GM12878 (cell line): ENCODE measurements around the gene PPP4R3B. TPM values are rescaled to one million over a fixed set of nuclear protein-coding genes. Genes with fewer than 3 reads are reported as not detected.

Experiments
- ATAC-seq: fragments of 200-7000 bp; cut with Tn5 transposase; 3 replicates; pipeline ENCODE4 v1.9.1; 2020; ENCODE audit warnings: mild to moderate bottlenecking, moderate library complexity
- BruUV-seq: library from RNA; stranded (reverse); fragments of 400-500 nt; replicated peaks from 2 replicates; lab custom pipeline; 2021; lab: Mats Ljungman, UMichigan
- CTCF ChIA-PET: fragments of 300-600 bp; sonication (Branson Sonifier 250); formaldehyde crosslinking; extraction: SDS; loops from one replicate; lab custom pipeline; 2021; ENCODE audit warnings: inconsistent platforms; lab: Yijun Ruan, JAX
- POLR2A ChIA-PET: fragments of 350-600 bp; formaldehyde crosslinking; extraction: SDS; loops from one replicate; lab custom pipeline; 2021; ENCODE audit warnings: inconsistent platforms; lab: Charles Lee
- RAD21 ChIA-PET: fragments of 300-600 bp; sonication (Branson Sonifier 250); formaldehyde crosslinking; loops from one replicate; lab custom pipeline; 2023; ENCODE audit warnings: antibody characterized with exemption; ENCODE audit not compliant: unreplicated experiment; lab: Charles Lee
- SMC1A ChIA-PET: fragments of 300-600 bp; sonication (Branson Sonifier 250); formaldehyde crosslinking; loops from one replicate; lab custom pipeline; 2023; ENCODE audit not compliant: unreplicated experiment, uncharacterized antibody; lab: Charles Lee
- DNase-seq: peaks from one replicate; pipeline ENCODE4 v3.0.0-alpha.2; 2011; ENCODE audit warnings: low read depth, low spot score
- FAIRE-seq: peaks from 3 replicates; lab custom pipeline; 2011; peaks lifted over from hg19 to GRCh38; lab: Jason Lieb, UNC
- H2AFZ ChIP-seq: 2 replicates; pipeline ENCODE4 v1.6.0; 2011; ENCODE audit warnings: low read depth, low read length, control low read depth; ENCODE audit not compliant: control insufficient read depth
- H3K27ac ChIP-seq: 2 replicates; pipeline ENCODE4 v1.5.1; 2011; ENCODE audit warnings: control low read depth; ENCODE audit not compliant: control insufficient read depth, insufficient read depth
- H3K27me3 ChIP-seq, 2 experiments: replicated peaks in 1 of 2; 2 replicates each; pipeline versions ENCODE4 v1.6.0 to v1.6.1; 2011; ENCODE audit warnings: low read length in 1 of 2; ENCODE audit not compliant: control insufficient read depth in 2 of 2, insufficient read depth in 2 of 2
- H3K36me3 ChIP-seq, 2 experiments: 2 replicates each; pipeline ENCODE4 v1.5.1; 2011; ENCODE audit warnings: low read length in 1 of 2; ENCODE audit not compliant: control insufficient read depth in 2 of 2, insufficient read depth in 2 of 2
- H3K4me1 ChIP-seq: 2 replicates; pipeline ENCODE4 v1.6.1; 2011; ENCODE audit warnings: mild to moderate bottlenecking, low read length, moderate library complexity, mixed read lengths; ENCODE audit not compliant: control insufficient read depth, insufficient read depth
- H3K4me2 ChIP-seq: 2 replicates; pipeline ENCODE4 v1.6.0; 2011; ENCODE audit warnings: control low read depth; ENCODE audit not compliant: control insufficient read depth, insufficient read depth
- H3K4me3 ChIP-seq: fragments of 200-600 bp; sonication (generic); 2 replicates; pipeline ENCODE4 v1.5.1; 2016
- H3K79me2 ChIP-seq: 2 replicates; pipeline ENCODE4 v1.6.0; 2011; ENCODE audit warnings: low read length; ENCODE audit not compliant: control insufficient read depth, insufficient read depth
- H3K9ac ChIP-seq: 2 replicates; pipeline ENCODE4 v1.8.0; 2011; ENCODE audit warnings: low read length, control low read depth, mixed read lengths; ENCODE audit not compliant: control insufficient read depth, insufficient read depth
- H3K9me3 ChIP-seq: replicated peaks from 3 replicates; pipeline ENCODE4 v1.5.1; 2011; ENCODE audit warnings: mild to moderate bottlenecking, low read length; ENCODE audit not compliant: control insufficient read depth, insufficient read depth
- H4K20me1 ChIP-seq: 2 replicates; pipeline ENCODE4 v1.6.0; 2011; ENCODE audit not compliant: control insufficient read depth, insufficient read depth
- KAT2A ChIP-seq: conservative IDR thresholded peaks from 2 replicates; pipeline ENCODE4 v1.6.1; 2011; ENCODE audit warnings: low read depth, low read length; ENCODE audit not compliant: control insufficient read depth
- KLF5 ChIP-seq: fragments of 450-650 bp; IDR thresholded peaks from 2 replicates; pipeline ENCODE4 v1.6.1; 2014; ENCODE audit warnings: mild to moderate bottlenecking; ENCODE audit not compliant: partially characterized antibody
- PAX5 ChIP-seq: IDR thresholded peaks from 2 replicates; pipeline ENCODE4 v1.6.1; 2011; ENCODE audit warnings: low read depth, low read length, borderline replicate concordance
- SMAD5 ChIP-seq: IDR thresholded peaks from 2 replicates; pipeline ENCODE4 v1.6.1; 2016; ENCODE audit warnings: antibody characterized with exemption, low read depth
- ZNF207 ChIP-seq: fragments of 450-650 bp; IDR thresholded peaks from 2 replicates; pipeline ENCODE4 v1.6.1; 2014; ENCODE audit warnings: antibody characterized with exemption, mild to moderate bottlenecking, borderline replicate concordance
- in situ Hi-C: fragments of 300-500 bp; cut with MboI; formaldehyde crosslinking; loops from 9 replicates; pipeline ENCODE4 v1.14.3; 2018; ENCODE audit warnings: mixed read lengths
- intact Hi-C: fragments of 100-400 bp; cut with micrococcal nuclease; formaldehyde crosslinking; loops from one replicate; pipeline ENCODE4 v1.14.2; 2022; ENCODE audit not compliant: unreplicated experiment
- polyA plus RNA-seq, 11 experiments: library from polyadenylated mRNA; depleted of rRNA in 4 of 11; unstranded in 6 of 11; stranded (reverse) in 5 of 11; fragments of >200 nt; fragmentation: Nextera tagmentation in 4 of 11; fragmentation: Illumina TruSeq in 1 of 11; extraction: Ambion mirVana in 4 of 11; extraction: Trizol in 1 of 11; gene quantifications; 1 replicate in 1 of 11; 2 replicates in 10 of 11; pipeline versions ENCODE4 v1.2.1 to v1.2.3, GENCODE V29; 2011 to 2016; ENCODE audit warnings: inconsistent platforms in 2 of 11, missing spikeins in 2 of 11, low read depth in 1 of 11
- total RNA-seq, 4 experiments: library from RNA; depleted of rRNA in 3 of 4; stranded (reverse); fragments of >200 nt in 3 of 4; fragmentation: Illumina TruSeq in 1 of 4; extraction: Trizol in 1 of 4; gene quantifications; 2 replicates each; pipeline versions ENCODE4 v1.2.1 to v1.2.3, GENCODE V29; 2013 to 2021
- TF ChIP-seq, protein P1 (sequence below): IDR thresholded peaks from 2 replicates; pipeline ENCODE4 v1.6.1; 2011; ENCODE audit warnings: low read depth, mild to moderate bottlenecking, low read length, moderate library complexity, borderline replicate concordance; ENCODE audit errors: extremely low read depth

Gene PPP4R3B
- total and polyA plus RNA-seq, 10 of the 15 experiments (the other 5 are each of a cell fraction or from before 2014, with no cell fraction given): 10.9 to 70.1 (median 49.2) TPM

DNA sequence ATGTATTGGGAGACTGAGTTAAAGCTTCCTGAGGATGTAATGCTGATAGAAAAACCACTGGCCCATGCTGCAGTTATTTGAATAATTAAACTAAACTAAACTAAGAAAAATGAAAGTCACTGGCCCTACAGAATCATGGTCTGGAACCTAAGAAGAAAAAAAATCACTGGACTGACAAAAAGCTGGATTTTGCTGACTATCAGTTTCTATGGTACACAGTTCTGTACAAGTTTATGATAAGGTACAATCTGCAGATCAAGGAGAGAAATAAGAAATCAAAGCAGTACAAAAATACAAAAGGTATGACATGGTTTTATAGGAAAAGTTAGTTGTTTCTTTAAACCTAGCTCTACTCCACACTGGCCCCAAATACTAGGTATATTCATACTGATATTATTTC is 15.6 kb downstream of the PPP4R3B start:
- ChIA-PET SMC1A (interaction anchor here (0.9 to 1.6 kb wide), 2 partner anchors 9 to 10 kb away, joined by 3 to 4 read pairs; no protein-coding TSS in a partner anchor), CTCF (interaction anchor here (0.9 kb wide), 1 partner anchor 10 kb away, joined by 3 read pairs; no protein-coding TSS in a partner anchor), RAD21 (no interaction called here), POLR2A (interaction anchor here (0.6 kb wide), 1 partner anchor 333 kb away, joined by 3 read pairs; the partner anchor contains the start of gene MTIF2)
- no peak for FAIRE-seq
- Histone ChIP-seq H3K4me2 (no peak overlapping the region), H3K27me3 (no peaks in the 10 kb centered on the region), H2AFZ (no peak overlapping the region), H4K20me1 (no peaks in the 10 kb centered on the region), H3K9me3 (no peaks in the 10 kb centered on the region), H3K9ac (no peak overlapping the region), H3K79me2 (peaks cover 16% of the 10 kb centered on the region), H3K4me1 (no peaks in the 10 kb centered on the region), H3K27ac (no peak overlapping the region), H3K36me3 (peaks cover 3 to 16% of the 10 kb centered on the region in 2 experiments; a peak in 3 of 4 replicates), H3K4me3 (no peak overlapping the region)
- TF ChIP-seq ZNF207 (no peak), KLF5 (no peak), PAX5 (no peak), SMAD5 (no peak), KAT2A (no peak)
- TF ChIP-seq, protein P1, sequence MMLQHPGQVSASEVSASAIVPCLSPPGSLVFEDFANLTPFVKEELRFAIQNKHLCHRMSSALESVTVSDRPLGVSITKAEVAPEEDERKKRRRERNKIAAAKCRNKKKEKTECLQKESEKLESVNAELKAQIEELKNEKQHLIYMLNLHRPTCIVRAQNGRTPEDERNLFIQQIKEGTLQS: no peak
- no TSS peak for BruUV-seq
- in situ Hi-C loops (no loop called here), intact Hi-C loops (no loop called here)
- no peak for ATAC-seq
- no peak for DNase-seq
